Measurements from ENCODE around the gene TBC1D14. TPM values are rescaled to one million over a fixed set of nuclear protein-coding genes. Genes with fewer than 3 reads are reported as not detected.

Gene TBC1D14
- total RNA-seq, 1 experiment from 2014 or later = 50.2 TPM

DNA sequence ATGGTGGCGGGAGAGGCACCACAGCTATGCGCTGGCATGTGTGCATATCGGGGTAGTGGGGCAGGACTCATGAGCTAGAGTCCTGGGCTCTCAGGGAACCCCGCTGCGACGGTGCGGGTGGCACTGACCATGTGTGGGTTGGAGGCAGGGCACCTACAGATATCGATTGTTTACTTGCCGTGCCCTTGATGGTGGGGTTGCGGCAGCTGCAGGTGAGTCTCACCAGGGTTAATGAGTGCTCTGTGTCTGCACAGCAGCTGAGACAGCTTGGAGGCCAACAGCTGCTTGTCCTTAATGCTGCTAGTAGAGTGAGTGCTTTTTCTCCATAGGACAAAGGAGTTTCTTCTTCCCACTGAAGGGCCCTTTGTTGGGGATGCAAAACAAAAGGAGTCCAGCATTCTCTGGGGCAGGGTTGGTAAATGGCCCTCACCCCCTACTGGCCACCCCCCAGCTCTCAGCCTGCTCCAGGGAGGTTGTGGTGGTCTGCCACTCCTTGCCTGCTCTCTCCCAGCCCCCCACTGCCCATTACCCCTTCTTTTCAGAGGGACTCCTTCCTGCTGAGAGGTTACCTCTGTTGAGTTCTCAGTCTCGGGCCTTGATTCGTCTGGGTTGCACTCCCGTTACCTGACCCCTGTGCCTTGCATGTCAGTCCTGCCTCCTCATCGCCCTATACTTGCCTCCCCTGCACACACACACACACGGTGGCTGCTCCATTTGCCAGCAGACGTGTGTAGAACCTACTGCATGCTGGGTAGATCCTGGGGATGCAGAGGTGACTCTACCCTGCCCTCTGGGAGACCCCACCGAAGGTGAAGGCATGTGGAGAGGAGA lies 52.8 kb downstream of the TBC1D14 start:
- WGBS (ENCODE audit: extremely low coverage, insufficient read length, low lambda C conversion rate) = no CpG with 5 or more reads among the region's 17 CpGs
- H3K9ac ChIP-seq (ENCODE audit: extremely low read depth, insufficient read length, low read length) = no peak overlapping the region
- H3K4me1 ChIP-seq (ENCODE audit: insufficient read depth, low read length) = peaks cover 5% of the 10 kb centered on the region; the same call in 1 of the 2 replicates
- H2BK5ac ChIP-seq (ENCODE audit: insufficient read length, low read length) = peak overlapping the region; percentile 24
- TF ChIP-seq, protein P1, sequence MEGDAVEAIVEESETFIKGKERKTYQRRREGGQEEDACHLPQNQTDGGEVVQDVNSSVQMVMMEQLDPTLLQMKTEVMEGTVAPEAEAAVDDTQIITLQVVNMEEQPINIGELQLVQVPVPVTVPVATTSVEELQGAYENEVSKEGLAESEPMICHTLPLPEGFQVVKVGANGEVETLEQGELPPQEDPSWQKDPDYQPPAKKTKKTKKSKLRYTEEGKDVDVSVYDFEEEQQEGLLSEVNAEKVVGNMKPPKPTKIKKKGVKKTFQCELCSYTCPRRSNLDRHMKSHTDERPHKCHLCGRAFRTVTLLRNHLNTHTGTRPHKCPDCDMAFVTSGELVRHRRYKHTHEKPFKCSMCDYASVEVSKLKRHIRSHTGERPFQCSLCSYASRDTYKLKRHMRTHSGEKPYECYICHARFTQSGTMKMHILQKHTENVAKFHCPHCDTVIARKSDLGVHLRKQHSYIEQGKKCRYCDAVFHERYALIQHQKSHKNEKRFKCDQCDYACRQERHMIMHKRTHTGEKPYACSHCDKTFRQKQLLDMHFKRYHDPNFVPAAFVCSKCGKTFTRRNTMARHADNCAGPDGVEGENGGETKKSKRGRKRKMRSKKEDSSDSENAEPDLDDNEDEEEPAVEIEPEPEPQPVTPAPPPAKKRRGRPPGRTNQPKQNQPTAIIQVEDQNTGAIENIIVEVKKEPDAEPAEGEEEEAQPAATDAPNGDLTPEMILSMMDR (conservative IDR thresholded peaks at IDR 0.05) = no peak
- no peak overlapping the region for H2BK12ac ChIP-seq (ENCODE audit: insufficient read length, low read depth, low read length)
- peaks cover 0 to 4% (median 3%) of the 10 kb centered on the region in 3 experiments; a peak in 1 of 7 replicates for H3K36me3 Mint-ChIP-seq (ENCODE audit: insufficient read depth in 1 of 3, low read depth in 3 of 3)
- H2BK20ac ChIP-seq (ENCODE audit: low read depth, low read length, poor library complexity, severe bottlenecking) = no peak overlapping the region
- no peak overlapping the region for H3K18ac ChIP-seq (ENCODE audit: insufficient read length, low read depth, low read length)
- H3K23ac ChIP-seq (ENCODE audit: insufficient read length, low read depth, low read length) = no peak overlapping the region
- H4K91ac ChIP-seq (ENCODE audit: insufficient read length, low read depth, low read length) = no peak overlapping the region
- no peaks in the 10 kb centered on the region; the same call in 1 of the 2 replicates for H3K27me3 Mint-ChIP-seq (ENCODE audit: low read depth)
- no peak overlapping the region for H3T11ph ChIP-seq (ENCODE audit: low read length)
- no peaks in the 10 kb centered on the region for H3K9me3 ChIP-seq (ENCODE audit: control insufficient read depth, low read depth, low read length)
- H3K14ac ChIP-seq (ENCODE audit: insufficient read depth, low read length) = peak overlapping the region; percentile 38; the same call in 1 of the 2 replicates
- H2AFZ ChIP-seq (ENCODE audit: low read length) = no peak overlapping the region
- H3K79me2 ChIP-seq (ENCODE audit: insufficient read depth, low read length) = no peaks in the 10 kb centered on the region; the same call in 1 of the 2 replicates
- peaks cover 43 to 59% of the 10 kb centered on the region in 2 experiments for H3K4me1 Mint-ChIP-seq
- H3K4me3 Mint-ChIP-seq = peak overlapping the region; percentile 11 to 61; a peak in 3 of 5 replicates
- H3K4ac ChIP-seq (ENCODE audit: low read depth, low read length) = no peak overlapping the region
- H4K20me1 ChIP-seq (ENCODE audit: control insufficient read depth, insufficient read depth, insufficient read length) = no peaks in the 10 kb centered on the region
- no peaks in the 10 kb centered on the region for H3K23me2 ChIP-seq (ENCODE audit: insufficient read length, low read depth, low read length, poor library complexity, severe bottlenecking)
- H4K5ac ChIP-seq (ENCODE audit: insufficient read length, low read depth, low read length) = no peak overlapping the region
- H4K8ac ChIP-seq (replicated peaks; ENCODE audit: insufficient read length, low read depth, low read length) = no peak overlapping the region
- H3K27ac Mint-ChIP-seq = peak overlapping the region; percentile 94 to 96 (median 94)
- H2AK5ac ChIP-seq (ENCODE audit: insufficient read length, low read length) = no peak overlapping the region
- H3K27ac ChIP-seq (ENCODE audit: insufficient read length, low read depth, low read length) = no peak overlapping the region
- H3K27me3 ChIP-seq (ENCODE audit: insufficient read depth, low read length) = no peaks in the 10 kb centered on the region
- no peak overlapping the region for H2BK15ac ChIP-seq (ENCODE audit: low read depth, low read length)
- H3K79me1 ChIP-seq (ENCODE audit: insufficient read depth, low read depth, low read length, poor library complexity, severe bottlenecking) = no peaks in the 10 kb centered on the region
- no peak overlapping the region for H3K4me2 ChIP-seq (ENCODE audit: insufficient read depth, insufficient read length, low read length)
- H2BK120ac ChIP-seq (ENCODE audit: low read depth, low read length, poor library complexity, severe bottlenecking) = no peak overlapping the region
- no peak overlapping the region for H3K56ac ChIP-seq (ENCODE audit: insufficient read length, low read depth, low read length)
- peaks cover 0 to 2% of the 10 kb centered on the region in 2 experiments; a peak in 1 of 5 replicates for H3K9me3 Mint-ChIP-seq
- DNase-seq = no peak
